SK-N-SH (cell line): Measurements from ENCODE around the gene PPP1R3G.

ENCODE experiments used
- EP300 ChIP-seq, 2 experiments: IDR thresholded peaks; 2 replicates each; pipeline versions ENCODE4 v1.4.0 to v1.6.1; 2012; ENCODE audit warnings: borderline replicate concordance in 1 of 2, low read depth in 1 of 2, low read length in 1 of 2
- FOXM1 ChIP-seq: IDR thresholded peaks from 2 replicates; pipeline ENCODE4 v1.4.0; 2012; ENCODE audit warnings: low read depth, mild to moderate bottlenecking
- GATA2 ChIP-seq: sonication (generic); formaldehyde crosslinking; IDR thresholded peaks from 2 replicates; pipeline ENCODE4 v1.5.0; 2020; ENCODE audit warnings: mild to moderate bottlenecking, missing genetic modification reagents
- RFX5 ChIP-seq: IDR thresholded peaks from 2 replicates; pipeline ENCODE4 v1.6.1; 2012; ENCODE audit warnings: mild to moderate bottlenecking, improper control_type of control experiment, low read length
- SIN3A ChIP-seq: IDR thresholded peaks from 2 replicates; pipeline ENCODE4 v1.6.1; 2012; ENCODE audit warnings: low read depth, mild to moderate bottlenecking, low read length, moderate library complexity, borderline replicate concordance
- TEAD4 ChIP-seq: IDR thresholded peaks from 2 replicates; pipeline ENCODE4 v1.4.0; 2012; ENCODE audit warnings: mild to moderate bottlenecking, borderline replicate concordance; ENCODE audit not compliant: insufficient read depth
- TF ChIP-seq, protein P1 (sequence below): fragments of 200-600 bp; sonication (generic); IDR thresholded peaks from 2 replicates; pipeline ENCODE4 v1.6.1; 2017; ENCODE audit warnings: antibody characterized with exemption, mild to moderate bottlenecking, moderate library complexity

DNA sequence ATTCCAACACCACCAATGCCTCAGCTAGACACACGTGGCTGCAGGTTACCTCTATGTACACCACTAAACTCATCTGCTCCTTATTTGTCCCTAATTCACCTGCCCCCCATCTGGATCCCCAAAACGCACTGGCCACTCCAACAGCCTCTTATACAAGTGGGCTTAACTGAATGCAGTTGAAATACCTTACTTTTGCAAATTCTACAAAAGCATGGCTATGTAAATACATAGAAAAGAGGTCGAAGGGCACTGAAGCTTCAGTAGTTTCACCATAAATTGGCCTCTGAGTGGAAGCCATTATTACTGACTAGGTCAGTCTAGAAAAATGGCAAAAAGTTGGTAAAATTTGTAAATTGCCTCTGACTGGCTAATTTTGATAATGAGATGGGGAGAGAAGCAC is 11.1 kb upstream of the PPP1R3G start:
- TF ChIP-seq, protein P1, sequence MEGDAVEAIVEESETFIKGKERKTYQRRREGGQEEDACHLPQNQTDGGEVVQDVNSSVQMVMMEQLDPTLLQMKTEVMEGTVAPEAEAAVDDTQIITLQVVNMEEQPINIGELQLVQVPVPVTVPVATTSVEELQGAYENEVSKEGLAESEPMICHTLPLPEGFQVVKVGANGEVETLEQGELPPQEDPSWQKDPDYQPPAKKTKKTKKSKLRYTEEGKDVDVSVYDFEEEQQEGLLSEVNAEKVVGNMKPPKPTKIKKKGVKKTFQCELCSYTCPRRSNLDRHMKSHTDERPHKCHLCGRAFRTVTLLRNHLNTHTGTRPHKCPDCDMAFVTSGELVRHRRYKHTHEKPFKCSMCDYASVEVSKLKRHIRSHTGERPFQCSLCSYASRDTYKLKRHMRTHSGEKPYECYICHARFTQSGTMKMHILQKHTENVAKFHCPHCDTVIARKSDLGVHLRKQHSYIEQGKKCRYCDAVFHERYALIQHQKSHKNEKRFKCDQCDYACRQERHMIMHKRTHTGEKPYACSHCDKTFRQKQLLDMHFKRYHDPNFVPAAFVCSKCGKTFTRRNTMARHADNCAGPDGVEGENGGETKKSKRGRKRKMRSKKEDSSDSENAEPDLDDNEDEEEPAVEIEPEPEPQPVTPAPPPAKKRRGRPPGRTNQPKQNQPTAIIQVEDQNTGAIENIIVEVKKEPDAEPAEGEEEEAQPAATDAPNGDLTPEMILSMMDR, result no peak
- TF ChIP-seq TEAD4, result no peak
- no peak for TF ChIP-seq GATA2
- no peak for TF ChIP-seq FOXM1
- TF ChIP-seq RFX5, result no peak
- no peak for TF ChIP-seq EP300 (IDR thresholded peaks at IDR 0.05; ENCODE audit: borderline replicate concordance in 1 of 2, low read depth in 1 of 2, low read length in 1 of 2)
- no peak for TF ChIP-seq SIN3A
